ENCODE measurements around the gene SLC6A9.

- TF ChIP-seq CTCF (IDR thresholded peaks at IDR 0.05), result no peak
- no peak for TF ChIP-seq POLR2AphosphoS5 (IDR thresholded peaks at IDR 0.05; ENCODE audit: low read depth, low read length)
- no peak for TF ChIP-seq TCF7L2 (IDR thresholded peaks at IDR 0.05; ENCODE audit: low read depth, low read length)
- no peak for TF ChIP-seq REST (IDR thresholded peaks at IDR 0.05; ENCODE audit: insufficient read depth in 1 of 2, low read depth in 2 of 2, low read length in 1 of 2)
- TF ChIP-seq SIN3A (IDR thresholded peaks at IDR 0.05; ENCODE audit: borderline replicate concordance, insufficient read depth, low read depth, low read length), result no peak
Observed at GRCh38 chr1:44033041-44033575, 1.8 kb upstream of the SLC6A9 start.

Data from Panc1 (cell line).